Mesendoderm (in vitro differentiated cells): ENCODE measurements around the gene ZDHHC6.
"Not testable (repeated sequence)": the region's sequence is repeated elsewhere in the genome, so short reads cannot be mapped to it uniquely, and the experiment has no call there.

Experiments
- DNase-seq: peaks from one replicate; pipeline ENCODE4 v3.0.0; 2013
- H2AK5ac ChIP-seq: 2 replicates; pipeline ENCODE4 v1.6.1; 2013; ENCODE audit warnings: low read length, inconsistent platforms
- H2BK120ac ChIP-seq: 2 replicates; pipeline ENCODE4 v1.6.1; 2013; ENCODE audit warnings: low read depth, mild to moderate bottlenecking, low read length, moderate library complexity, mixed read lengths
- H2BK15ac ChIP-seq: replicated peaks from 2 replicates; pipeline ENCODE4 v1.6.1; 2013; ENCODE audit warnings: low read depth, mild to moderate bottlenecking, moderate library complexity
- H2BK5ac ChIP-seq: 2 replicates; pipeline ENCODE4 v1.6.1; 2013; ENCODE audit warnings: low read length, inconsistent platforms
- H3K18ac ChIP-seq: 2 replicates; pipeline ENCODE4 v1.6.1; 2013; ENCODE audit warnings: mild to moderate bottlenecking, low read length, mixed read lengths
- H3K23ac ChIP-seq: one replicate; pipeline ENCODE4 v1.6.1; 2013; ENCODE audit warnings: low read length
- H3K27ac ChIP-seq: 2 replicates; pipeline ENCODE4 v1.5.1; 2013; ENCODE audit warnings: low read depth, mild to moderate bottlenecking, inconsistent platforms, low read length, moderate library complexity
- H3K27me3 ChIP-seq: 2 replicates; pipeline ENCODE4 v1.6.1; 2013; ENCODE audit warnings: low read length, control low read depth, mild to moderate bottlenecking, inconsistent platforms; ENCODE audit not compliant: insufficient read depth, poor library complexity
- H3K36me3 ChIP-seq: 2 replicates; pipeline ENCODE4 v1.6.1; 2013; ENCODE audit warnings: low read length, inconsistent platforms; ENCODE audit not compliant: control insufficient read depth, insufficient read depth
- H3K4ac ChIP-seq: one replicate; pipeline ENCODE4 v1.6.1; 2013; ENCODE audit warnings: low read depth, mild to moderate bottlenecking, low read length, moderate library complexity
- H3K4me1 ChIP-seq: 2 replicates; pipeline ENCODE4 v1.6.1; 2013; ENCODE audit warnings: low read depth, low read length, inconsistent platforms; ENCODE audit not compliant: control insufficient read depth
- H3K4me2 ChIP-seq: 2 replicates; pipeline ENCODE4 v1.6.1; 2013; ENCODE audit warnings: low read length
- H3K4me3 ChIP-seq: 2 replicates; pipeline ENCODE4 v1.5.1; 2013; ENCODE audit warnings: mild to moderate bottlenecking, low read length
- H3K56ac ChIP-seq: one replicate; pipeline ENCODE4 v1.6.1; 2013; ENCODE audit warnings: low read length
- H3K79me1 ChIP-seq: 2 replicates; pipeline ENCODE4 v1.6.1; 2013; ENCODE audit warnings: low read length, inconsistent platforms
- H3K79me2 ChIP-seq: 2 replicates; pipeline ENCODE4 v1.6.1; 2013; ENCODE audit warnings: mild to moderate bottlenecking, low read length; ENCODE audit not compliant: control insufficient read depth, insufficient read depth
- H3K9ac ChIP-seq: 2 replicates; pipeline ENCODE4 v1.6.1; 2013; ENCODE audit warnings: low read length, inconsistent platforms
- H4K5ac ChIP-seq: one replicate; pipeline ENCODE4 v1.6.1; 2013; ENCODE audit warnings: low read length
- H4K8ac ChIP-seq: one replicate; pipeline ENCODE4 v1.6.1; 2013; ENCODE audit warnings: low read depth, mild to moderate bottlenecking, control low read depth, low read length, moderate library complexity
- WGBS: extraction: QIAGEN DNeasy Blood & Tissue Kit; methylation state at CpG from one replicate; pipeline ENCODE4 v1.1.7; 2013; ENCODE audit warnings: low lambda C conversion rate, missing lambda C conversion rate; ENCODE audit not compliant: insufficient coverage; ENCODE audit errors: extremely low coverage; 5-methylcytosine and 5-hydroxymethylcytosine counted together

Gene ZDHHC6

DNA sequence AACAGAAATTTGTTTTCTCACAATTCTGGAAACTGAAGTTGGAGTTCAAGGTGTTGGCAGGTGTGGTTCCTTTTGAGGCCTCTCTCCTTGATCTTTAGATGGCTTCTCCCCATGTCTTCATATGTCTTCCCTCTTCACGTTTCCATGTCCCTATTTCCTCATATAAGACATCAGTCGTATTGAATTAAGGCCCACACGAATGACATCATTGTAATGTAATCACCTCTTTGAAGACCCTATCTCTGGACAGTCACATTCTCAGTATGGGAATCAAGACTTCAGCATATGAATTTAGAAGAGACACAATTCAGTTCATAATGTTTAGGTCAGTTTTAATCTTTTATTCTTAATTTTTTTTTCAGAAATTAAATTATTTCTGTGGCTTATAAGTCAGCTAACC lies 20.1 kb upstream of the ZDHHC6 start:
- Histone ChIP-seq H3K56ac (no peak overlapping the region), H3K27ac (no peak overlapping the region), H3K4me3 (no peak overlapping the region), H3K36me3 (no peaks in the 10 kb centered on the region), H3K9ac (no peak overlapping the region), H4K8ac (no peak overlapping the region), H3K18ac (no peak overlapping the region), H2AK5ac (no peak overlapping the region), H3K23ac (no peak overlapping the region), H3K27me3 (no peaks in the 10 kb centered on the region), H3K79me1 (peaks cover 3% of the 10 kb centered on the region), H2BK15ac (no peak overlapping the region), H3K4me1 (no peaks in the 10 kb centered on the region), H3K4me2 (no peak overlapping the region), H4K5ac (no peak overlapping the region), H3K4ac (no peak overlapping the region), H3K79me2 (no peaks in the 10 kb centered on the region), H2BK120ac (no peak overlapping the region), H2BK5ac (no peak overlapping the region)
- WGBS = no CpG with 5 or more reads among the region's 3 CpGs
- DNase-seq = no peak

DNA sequence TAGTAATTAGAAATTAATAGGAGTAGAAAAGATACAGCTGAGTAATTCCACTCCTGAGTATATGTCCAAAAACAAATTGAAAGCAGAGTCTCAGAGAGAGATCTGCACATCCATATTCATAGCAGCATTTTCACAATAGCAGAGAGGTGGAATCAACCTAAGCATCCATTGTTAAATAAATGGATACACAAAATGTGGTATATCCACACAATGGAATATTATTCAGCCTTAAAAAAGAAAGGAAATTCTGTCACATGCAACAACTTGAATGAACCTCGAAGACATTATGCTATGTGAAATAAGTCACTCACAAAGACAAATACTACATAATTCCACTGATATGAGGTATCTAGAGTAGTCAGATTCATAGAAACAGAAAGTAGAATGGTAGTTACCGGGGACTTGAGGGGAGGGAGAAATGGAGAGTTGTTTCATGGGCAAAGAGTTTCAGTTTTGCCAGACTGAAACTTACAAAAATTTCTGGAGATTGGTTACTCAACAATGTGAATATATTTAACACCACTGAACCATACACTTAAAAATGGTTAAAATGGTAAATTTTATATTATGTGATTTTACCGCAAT lies 18.7 kb upstream of the ZDHHC6 start:
- Histone ChIP-seq H3K79me1 (peaks cover 3% of the 10 kb centered on the region), H3K23ac (no peak overlapping the region), H2BK15ac (no peak overlapping the region), H2AK5ac (no peak overlapping the region), H3K27ac (no peak overlapping the region), H2BK120ac (no peak overlapping the region), H4K5ac (no peak overlapping the region), H3K4me1 (no peaks in the 10 kb centered on the region), H3K18ac (no peak overlapping the region), H3K56ac (no peak overlapping the region), H4K8ac (no peak overlapping the region), H3K27me3 (no peaks in the 10 kb centered on the region), H3K79me2 (no peaks in the 10 kb centered on the region), H3K9ac (no peak overlapping the region), H3K4me2 (no peak overlapping the region), H2BK5ac (no peak overlapping the region), H3K4ac (no peak overlapping the region), H3K4me3 (no peak overlapping the region), H3K36me3 (no peaks in the 10 kb centered on the region)
- no peak for DNase-seq
- no CpG with 5 or more reads among the region's 3 CpGs for WGBS

DNA sequence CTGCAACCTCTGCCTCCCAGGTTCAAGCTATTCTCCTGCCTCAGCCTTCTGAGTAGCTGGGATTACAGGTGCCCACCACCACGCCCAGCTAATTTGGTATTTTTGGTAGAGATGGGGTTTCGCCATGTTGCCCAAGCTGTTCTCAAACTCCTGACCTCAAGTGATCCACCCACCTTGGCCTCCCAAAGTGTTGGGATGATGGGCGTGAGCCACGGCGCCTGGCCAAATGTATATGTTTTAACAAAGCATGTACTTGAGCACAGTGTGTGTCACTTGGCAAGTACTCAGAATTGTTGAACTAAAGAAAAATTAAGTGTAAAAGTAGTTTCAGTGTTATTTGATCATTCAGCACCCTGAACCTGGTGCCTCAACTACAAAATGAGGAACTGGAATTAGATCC lies 17.4 kb upstream of the ZDHHC6 start:
- H3K36me3 ChIP-seq, H3K79me1 ChIP-seq: not testable (repeated sequence)
- WGBS = no CpG with 5 or more reads among the region's 5 CpGs

DNA sequence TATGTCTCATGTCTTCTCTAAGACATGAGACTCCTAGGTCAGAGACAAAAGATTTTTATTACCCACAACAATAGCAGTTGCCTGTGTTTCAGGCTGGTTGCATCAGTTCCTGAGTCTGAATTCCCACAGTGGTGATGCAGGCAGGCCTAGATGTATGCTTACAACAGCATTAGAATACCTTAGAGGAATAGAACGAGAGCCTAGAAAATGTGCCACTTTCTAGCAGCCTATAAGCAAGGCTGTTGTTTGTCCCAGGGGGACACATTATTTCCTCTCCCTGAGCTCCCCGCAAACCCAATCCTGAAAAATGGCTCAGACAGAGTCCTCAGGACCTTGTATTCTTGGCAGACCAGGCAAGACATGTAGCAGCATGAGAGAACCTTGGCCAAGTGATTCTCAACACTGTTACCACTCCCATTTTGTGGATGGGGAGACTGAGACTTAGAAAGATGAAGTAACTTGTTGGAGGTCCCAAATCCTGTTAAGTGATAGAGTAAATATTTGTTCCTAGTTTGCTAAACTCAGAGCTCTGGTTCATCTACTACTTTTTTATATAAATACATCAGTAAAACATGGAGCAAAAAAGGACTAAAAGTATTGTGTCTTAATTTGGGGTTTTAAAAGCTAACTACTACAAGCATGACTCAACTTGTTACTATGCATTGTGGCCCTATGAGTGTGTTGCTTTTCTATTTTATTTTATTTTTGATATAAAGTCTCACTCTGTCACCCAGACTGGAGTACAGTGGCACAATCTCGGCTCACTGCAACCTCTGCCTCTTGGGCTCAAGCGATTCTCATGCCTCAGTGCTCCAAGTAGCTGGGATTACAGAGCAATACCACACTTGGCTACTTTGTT lies 14.5 kb upstream of the ZDHHC6 start:
- no peak overlapping the region for H3K18ac ChIP-seq
- DNase-seq = peak; percentile 83
- H3K4ac ChIP-seq = no peak overlapping the region
- H3K36me3 ChIP-seq = no peaks in the 10 kb centered on the region
- H3K4me1 ChIP-seq = no peaks in the 10 kb centered on the region
- no peak overlapping the region for H2BK120ac ChIP-seq
- H3K23ac ChIP-seq = no peak overlapping the region
- no peak overlapping the region for H3K4me2 ChIP-seq
- H4K5ac ChIP-seq = no peak overlapping the region
- H3K9ac ChIP-seq = no peak overlapping the region
- H3K79me1 ChIP-seq = no peaks in the 10 kb centered on the region
- no peak overlapping the region for H4K8ac ChIP-seq
- WGBS = no CpG with 5 or more reads among the region's 4 CpGs
- H3K4me3 ChIP-seq = no peak overlapping the region
- H3K27ac ChIP-seq = no peak overlapping the region
- H2BK5ac ChIP-seq = no peak overlapping the region
- no peaks in the 10 kb centered on the region for H3K79me2 ChIP-seq
- H3K56ac ChIP-seq = no peak overlapping the region
- no peaks in the 10 kb centered on the region for H3K27me3 ChIP-seq
- H2BK15ac ChIP-seq = no peak overlapping the region
- H2AK5ac ChIP-seq = no peak overlapping the region

More for the DNA sequence above, 17.4 kb upstream of the ZDHHC6 start:
- not testable (repeated sequence) for H3K9ac ChIP-seq, H3K4me2 ChIP-seq, H4K5ac ChIP-seq, H2BK5ac ChIP-seq, H3K79me2 ChIP-seq, H3K4ac ChIP-seq, H3K27ac ChIP-seq, H3K4me3 ChIP-seq, H3K27me3 ChIP-seq, H2AK5ac ChIP-seq, DNase-seq, H4K8ac ChIP-seq, H3K23ac ChIP-seq, H3K4me1 ChIP-seq, H2BK15ac ChIP-seq, H3K56ac ChIP-seq, H2BK120ac ChIP-seq, H3K18ac ChIP-seq

DNA sequence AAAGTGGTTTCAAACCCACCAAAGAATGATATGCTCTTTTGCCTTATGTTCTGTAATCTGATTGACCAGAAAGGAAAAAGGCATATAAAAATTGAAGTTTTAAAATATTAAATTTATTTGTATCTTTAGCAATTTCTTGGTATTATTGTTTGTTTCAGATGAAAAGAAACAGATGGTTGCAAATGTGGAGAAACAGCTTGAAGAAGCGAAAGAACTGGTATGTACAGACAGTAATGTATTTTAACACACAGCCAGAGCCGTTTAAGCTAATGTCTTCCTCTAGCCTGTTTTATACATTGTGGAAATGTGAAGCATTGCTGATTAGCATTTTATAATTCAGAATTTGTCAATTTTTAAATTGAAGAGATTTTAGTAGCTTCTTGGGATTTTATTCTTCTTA lies 13.7 kb upstream of the ZDHHC6 start:
- Histone ChIP-seq H3K9ac (no peak overlapping the region), H3K27ac (no peak overlapping the region), H3K23ac (no peak overlapping the region), H4K5ac (no peak overlapping the region), H3K36me3 (no peaks in the 10 kb centered on the region), H3K79me1 (no peaks in the 10 kb centered on the region), H2BK5ac (no peak overlapping the region), H2AK5ac (no peak overlapping the region), H3K4me2 (no peak overlapping the region), H3K4me1 (no peaks in the 10 kb centered on the region), H3K4ac (no peak overlapping the region), H2BK120ac (no peak overlapping the region), H4K8ac (no peak overlapping the region), H3K79me2 (no peaks in the 10 kb centered on the region), H3K56ac (no peak overlapping the region), H3K27me3 (no peaks in the 10 kb centered on the region), H2BK15ac (no peak overlapping the region), H3K4me3 (no peak overlapping the region), H3K18ac (no peak overlapping the region)
- DNase-seq = no peak
- no CpG with 5 or more reads among the region's 2 CpGs for WGBS
